HepG2 (cell line): Measurements from ENCODE around the gene STIM1.

Experiments
- DMAP1 ChIP-seq: IDR thresholded peaks from 2 replicates; pipeline ENCODE4 v1.6.1; 2016
- FOXA3 ChIP-seq: IDR thresholded peaks from 2 replicates; pipeline ENCODE4 v1.6.1; 2016; ENCODE audit warnings: missing genetic modification reagents, missing compliant biosample characterization
- HNRNPUL1 ChIP-seq: fragments of 200-400 bp; formaldehyde crosslinking; IDR thresholded peaks from 2 replicates; pipeline ENCODE4 v1.6.1; 2017; ENCODE audit warnings: low read depth, mild to moderate bottlenecking, low read length, moderate library complexity
- THAP11 ChIP-seq: IDR thresholded peaks from 2 replicates; pipeline ENCODE4 v1.6.1; 2016; ENCODE audit warnings: missing biosample characterization, missing genetic modification reagents
- ZNF562 ChIP-seq: sonication (generic); formaldehyde crosslinking; IDR thresholded peaks from 2 replicates; pipeline ENCODE4 v1.8.0; 2022; ENCODE audit warnings: missing genetic modification reagents, borderline replicate concordance

- TF ChIP-seq THAP11 (CRISPR knock-in tag) (no peak), DMAP1 (CRISPR knock-in tag) (no peak), FOXA3 (CRISPR knock-in tag) (no peak), HNRNPUL1 (no peak), ZNF562 (no peak)
Measured at GRCh38 chr11:4027746-4028145, 172.3 kb downstream of the STIM1 start.
